ENCODE results near the gene AICDA.

- no peak for TF ChIP-seq CTCF (IDR thresholded peaks at IDR 0.05)
- TF ChIP-seq POLR2A (IDR thresholded peaks at IDR 0.05) = no peak
Observed at GRCh38 chr12:8637244-8637643, 24.6 kb upstream of the AICDA start.
